GM10248 (cell line): ENCODE data around the gene ATP2B2.

Source experiments
- CTCF ChIA-PET: fragments of 300-600 bp; sonication (Branson Sonifier 250); formaldehyde crosslinking; extraction: SDS; loops from one replicate; lab custom pipeline; 2021; ENCODE audit warnings: antibody characterized with exemption; lab: Yijun Ruan, JAX
- POLR2A ChIA-PET: fragments of 350-650 bp; sonication (Branson Sonifier 250); formaldehyde crosslinking; extraction: SDS; loops from one replicate; lab custom pipeline; 2020; ENCODE audit warnings: antibody characterized with exemption; lab: Yijun Ruan, JAX
- DNase-seq: peaks from one replicate; pipeline ENCODE4 v3.0.0; 2012; ENCODE audit errors: extremely low spot score
- CTCF ChIP-seq: IDR thresholded peaks from 2 replicates; pipeline ENCODE4 v1.5.1; 2012; ENCODE audit warnings: mild to moderate bottlenecking, low read depth; ENCODE audit errors: extremely low read depth, missing control alignments, control extremely low read depth

ATP2B2 gene

GRCh38 chr3:10483686-10484345 lies 21.6 kb downstream of the ATP2B2 start:
- POLR2A ChIA-PET = no interaction called here
- no peak for TF ChIP-seq CTCF
- DNase-seq = no peak
- CTCF ChIA-PET = no interaction called here

GRCh38 chr3:10483364-10483675 lies 22.1 kb downstream of the ATP2B2 start:
- no peak for DNase-seq
- no peak for TF ChIP-seq CTCF
- POLR2A ChIA-PET = no interaction called here
- CTCF ChIA-PET = no interaction called here

- CTCF ChIA-PET = no interaction called here
- TF ChIP-seq CTCF = no peak
- POLR2A ChIA-PET = no interaction called here
- DNase-seq = no peak
Observed at GRCh38 chr3:10482631-10483363, 22.6 kb downstream of the ATP2B2 start.

GRCh38 chr3:10480871-10481378 lies 24.5 kb downstream of the ATP2B2 start:
- POLR2A ChIA-PET = no interaction called here
- CTCF ChIA-PET = no interaction called here
- DNase-seq = no peak
- TF ChIP-seq CTCF = no peak

- POLR2A ChIA-PET = no interaction called here
- DNase-seq = no peak
- no peak for TF ChIP-seq CTCF
- CTCF ChIA-PET = no interaction called here
Observed at GRCh38 chr3:10479311-10479710, 26.1 kb downstream of the ATP2B2 start.

GRCh38 chr3:10475983-10476382 lies 29.4 kb downstream of the ATP2B2 start:
- DNase-seq = no peak
- POLR2A ChIA-PET = interaction anchor here (0.6 kb wide), 1 partner anchor 101 kb away, joined by 4 read pairs; no protein-coding TSS in a partner anchor
- TF ChIP-seq CTCF = no peak
- CTCF ChIA-PET = interaction anchor here (1.4 kb wide), 1 partner anchor 17 kb away, joined by 3 read pairs; no protein-coding TSS in a partner anchor
